Measurements from ENCODE around the gene UNC5B. TPM values are rescaled to one million over a fixed set of nuclear protein-coding genes. Genes with fewer than 3 reads are reported as not detected.

UNC5B gene
- polyA plus RNA-seq, 1 experiment = 8.1 TPM

DNA sequence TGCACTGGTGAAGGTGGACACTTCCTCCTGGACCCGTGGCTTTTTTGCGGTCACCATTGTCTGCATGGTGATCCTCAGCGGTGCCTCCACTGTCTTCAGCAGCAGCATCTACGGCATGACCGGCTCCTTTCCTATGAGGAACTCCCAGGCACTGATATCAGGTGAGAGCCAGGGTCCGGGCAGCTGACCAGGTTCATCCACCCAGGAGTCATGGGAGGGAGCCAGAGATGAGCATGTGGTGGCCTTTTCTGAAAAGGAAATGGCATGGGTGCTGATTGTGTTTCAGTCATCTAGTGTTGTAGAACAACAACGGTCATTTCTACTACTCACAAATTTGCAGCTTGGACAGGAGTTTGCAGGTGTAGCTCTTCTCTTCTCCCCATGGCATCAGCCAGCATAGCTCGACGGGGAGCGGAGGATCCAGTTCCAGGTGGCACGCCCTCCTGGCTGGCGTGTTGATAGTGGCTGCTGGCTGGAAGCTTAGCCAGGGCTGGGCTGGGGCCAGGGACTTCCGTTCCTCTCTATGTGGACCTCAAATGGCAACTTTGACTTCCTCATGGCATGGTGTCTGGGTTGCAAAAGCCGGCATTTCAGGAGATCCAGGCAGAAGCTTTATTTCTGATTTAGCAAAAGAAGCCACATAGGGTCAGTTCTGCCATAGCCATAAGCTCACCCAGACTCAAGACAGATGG lies 139.4 kb downstream of the UNC5B start:
- no peak for DNase-seq (ENCODE audit: low read depth, low spot score)
- ChIA-PET CTCF (interaction anchor here (1.2 kb wide), 1 partner anchor 257 kb away, joined by 4 read pairs; no protein-coding TSS in a partner anchor), POLR2A (no interaction called here)
- Histone ChIP-seq H3K27me3 (ENCODE audit: control insufficient read depth, insufficient read depth, low read length) (peaks cover 13% of the 10 kb centered on the region), H3K9me3 (ENCODE audit: control insufficient read depth, insufficient read depth, low read length) (no peaks in the 10 kb centered on the region), H3K27ac (ENCODE audit: low read depth, low read length) (no peak overlapping the region), H3K4me3 (ENCODE audit: low read depth, low read length) (no peak overlapping the region)
- TF ChIP-seq, protein P1, sequence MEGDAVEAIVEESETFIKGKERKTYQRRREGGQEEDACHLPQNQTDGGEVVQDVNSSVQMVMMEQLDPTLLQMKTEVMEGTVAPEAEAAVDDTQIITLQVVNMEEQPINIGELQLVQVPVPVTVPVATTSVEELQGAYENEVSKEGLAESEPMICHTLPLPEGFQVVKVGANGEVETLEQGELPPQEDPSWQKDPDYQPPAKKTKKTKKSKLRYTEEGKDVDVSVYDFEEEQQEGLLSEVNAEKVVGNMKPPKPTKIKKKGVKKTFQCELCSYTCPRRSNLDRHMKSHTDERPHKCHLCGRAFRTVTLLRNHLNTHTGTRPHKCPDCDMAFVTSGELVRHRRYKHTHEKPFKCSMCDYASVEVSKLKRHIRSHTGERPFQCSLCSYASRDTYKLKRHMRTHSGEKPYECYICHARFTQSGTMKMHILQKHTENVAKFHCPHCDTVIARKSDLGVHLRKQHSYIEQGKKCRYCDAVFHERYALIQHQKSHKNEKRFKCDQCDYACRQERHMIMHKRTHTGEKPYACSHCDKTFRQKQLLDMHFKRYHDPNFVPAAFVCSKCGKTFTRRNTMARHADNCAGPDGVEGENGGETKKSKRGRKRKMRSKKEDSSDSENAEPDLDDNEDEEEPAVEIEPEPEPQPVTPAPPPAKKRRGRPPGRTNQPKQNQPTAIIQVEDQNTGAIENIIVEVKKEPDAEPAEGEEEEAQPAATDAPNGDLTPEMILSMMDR (IDR thresholded peaks at IDR 0.05; ENCODE audit: low read depth, low read length) = no peak

Other genes starting within 250 kb of the UNC5B start
- 2.4 and 3.8 TPM in 2 replicates for gene SLC29A3, start 106.7 kb downstream of the UNC5B start, polyA plus RNA-seq (2011; rRNA removed)
- 0.01 TPM in 2 replicates for gene CDH23, start 184.3 kb downstream of the UNC5B start, polyA plus RNA-seq (2011; rRNA removed)